HuH-7.5 (cell line): ENCODE data around the gene PPFIA2.

Experiments
- DNase-seq: peaks from one replicate; pipeline ENCODE4 v3.0.0; 2011; ENCODE audit warnings: low spot score

Gene PPFIA2

GRCh38 chr12:81543621-81544139, 215.5 kb downstream of the PPFIA2 start:
- DNase-seq: no peak

- no peak for DNase-seq
These were observed 216.8 kb downstream of the PPFIA2 start for GRCh38 chr12:81542065-81543010.

GRCh38 chr12:81541121-81541520, 218.0 kb downstream of the PPFIA2 start:
- no peak for DNase-seq

- no peak for DNase-seq
These were observed 219.9 kb downstream of the PPFIA2 start for GRCh38 chr12:81539279-81539678.

GRCh38 chr12:81533054-81533453, 226.1 kb downstream of the PPFIA2 start:
- DNase-seq: no peak

GRCh38 chr12:81530352-81530751, 228.8 kb downstream of the PPFIA2 start:
- no peak for DNase-seq

- no peak for DNase-seq
These were observed 238.8 kb downstream of the PPFIA2 start for GRCh38 chr12:81520064-81520945.

GRCh38 chr12:81518638-81519037, 240.5 kb downstream of the PPFIA2 start:
- DNase-seq: no peak

- DNase-seq: no peak
These were observed 241.9 kb downstream of the PPFIA2 start for GRCh38 chr12:81517296-81517695.

GRCh38 chr12:81502912-81503695, 256.0 kb downstream of the PPFIA2 start:
- DNase-seq: no peak

GRCh38 chr12:81500788-81501187, 258.4 kb downstream of the PPFIA2 start:
- no peak for DNase-seq

- DNase-seq: no peak
These were observed 259.3 kb downstream of the PPFIA2 start for GRCh38 chr12:81499809-81500208.

- no peak for DNase-seq
These were observed 266.9 kb downstream of the PPFIA2 start for GRCh38 chr12:81492131-81492720.

GRCh38 chr12:81472934-81473333, 286.2 kb downstream of the PPFIA2 start:
- DNase-seq: no peak

- no peak for DNase-seq
These were observed 288.2 kb downstream of the PPFIA2 start for GRCh38 chr12:81470923-81471322.

GRCh38 chr12:81468206-81468605, 290.9 kb downstream of the PPFIA2 start:
- DNase-seq: no peak

- DNase-seq: no peak
These were observed 293.3 kb downstream of the PPFIA2 start for GRCh38 chr12:81465876-81466275.

GRCh38 chr12:81465191-81465590, 294.0 kb downstream of the PPFIA2 start:
- DNase-seq: no peak

- no peak for DNase-seq
These were observed 298.0 kb downstream of the PPFIA2 start for GRCh38 chr12:81461163-81461562.

GRCh38 chr12:81450920-81451739, 308.0 kb downstream of the PPFIA2 start:
- DNase-seq: peak; percentile 34
